CD4-positive, alpha-beta T cell (primary cell): ENCODE measurements around the gene CALCOCO1. TPM values are rescaled to one million over a fixed set of nuclear protein-coding genes. Genes with fewer than 3 reads are reported as not detected.

Experiments
- ATAC-seq: fragments of 200-7000 bp; cut with Tn5 transposase; one replicate; pipeline ENCODE4 v1.10.0; 2022; ENCODE audit warnings: mild to moderate bottlenecking; ENCODE audit not compliant: poor library complexity
- CTCF ChIA-PET: fragments of 350-600 bp; sonication (Branson Sonifier 250); formaldehyde crosslinking; loops from one replicate; lab custom pipeline; 2021; ENCODE audit warnings: antibody characterized with exemption, inconsistent platforms; lab: Charles Lee
- POLR2A ChIA-PET: fragments of 350-600 bp; sonication (Branson Sonifier 250); formaldehyde crosslinking; loops from one replicate; lab custom pipeline; 2021; ENCODE audit warnings: antibody characterized with exemption, inconsistent platforms; lab: Charles Lee
- DNase-seq, 14 experiments: peaks; one replicate each; pipeline ENCODE4 v3.0.0-alpha.2; 2013 to 2020; ENCODE audit warnings: mixed read lengths in 2 of 14
- H3K27ac ChIP-seq, 2 donors: one replicate each; pipeline versions ENCODE4 v1.5.1 to v1.7.0; 2013; ENCODE audit warnings: low read length in 2 of 2, low read depth in 1 of 2, mild to moderate bottlenecking in 1 of 2
- H3K27me3 ChIP-seq, 2 experiments: 1 replicate in 1 of 2; 2 replicates in 1 of 2; pipeline versions ENCODE4 v1.6.1 to v1.7.0; 2013; ENCODE audit warnings: low read length in 2 of 2, control low read depth in 1 of 2, mild to moderate bottlenecking in 1 of 2, moderate library complexity in 1 of 2; ENCODE audit not compliant: insufficient read depth in 2 of 2, control insufficient read depth in 1 of 2
- H3K36me3 ChIP-seq: one replicate; pipeline ENCODE4 v1.6.1; 2013; ENCODE audit warnings: low read length, control low read depth; ENCODE audit not compliant: insufficient read depth
- H3K4me1 ChIP-seq: one replicate; pipeline ENCODE4 v1.6.1; 2013; ENCODE audit warnings: low read length, control low read depth; ENCODE audit not compliant: insufficient read depth
- H3K4me3 ChIP-seq: one replicate; pipeline ENCODE4 v1.5.1; 2013; ENCODE audit warnings: mild to moderate bottlenecking, low read length, moderate library complexity
- H3K9me3 ChIP-seq, 2 experiments: 1 replicate in 1 of 2; 2 replicates in 1 of 2; pipeline versions ENCODE4 v1.6.1 to v1.7.0; 2013; ENCODE audit warnings: low read length in 2 of 2, mild to moderate bottlenecking in 2 of 2, control low read depth in 1 of 2, moderate library complexity in 1 of 2; ENCODE audit not compliant: control insufficient read depth in 1 of 2, insufficient read depth in 1 of 2
- H3K27ac Mint-ChIP-seq: one replicate; pipeline ENCODE4 v1.8.0; 2020; ENCODE audit warnings: mixed read lengths
- H3K27me3 Mint-ChIP-seq: one replicate; pipeline ENCODE4 v1.8.0; 2021; ENCODE audit warnings: mixed read lengths
- H3K36me3 Mint-ChIP-seq: one replicate; pipeline ENCODE4 v1.8.0; 2021; ENCODE audit warnings: low read depth, mixed read lengths
- H3K4me1 Mint-ChIP-seq: one replicate; pipeline ENCODE4 v1.8.0; 2021; ENCODE audit warnings: low read depth, mixed read lengths
- H3K4me3 Mint-ChIP-seq: one replicate; pipeline ENCODE4 v1.8.0; 2020; ENCODE audit warnings: mild to moderate bottlenecking, mixed read lengths
- H3K9me3 Mint-ChIP-seq: one replicate; pipeline ENCODE4 v1.8.0; 2020; ENCODE audit warnings: mixed read lengths
- CTCF ChIP-seq: fragments of 200-600 bp; IDR thresholded peaks from one replicate; pipeline ENCODE4 v1.8.0; 2022; ENCODE audit warnings: antibody characterized with exemption, mild to moderate bottlenecking
- intact Hi-C, 2 experiments: fragments of 100-400 bp; cut with DNase I in 1 of 2; cut with micrococcal nuclease in 1 of 2; formaldehyde crosslinking; loops; one replicate each; pipeline versions ENCODE4 v1.15.1 to v1.9.0; 2023 to 2025; cut with DNase I, micrococcal nuclease
- total RNA-seq, 174 experiments: library from RNA in 2 of 174; stranded (reverse) in 2 of 174; gene quantifications; one replicate each; pipeline ENCODE4 v1.2.3 and lab custom pipeline; 2021 to 2026

CALCOCO1 gene
- total RNA-seq, 2 experiments from 2014 or later = 66.8 to 69.3 TPM

- ATAC-seq = no peak
- TF ChIP-seq CTCF = no peak
- Mint-ChIP-seq H3K27me3 (peaks cover 20% of the 10 kb centered on the region), H3K36me3 (no peaks in the 10 kb centered on the region), H3K9me3 (no peaks in the 10 kb centered on the region), H3K27ac (no peak overlapping the region), H3K4me1 (peaks cover 23% of the 10 kb centered on the region), H3K4me3 (no peak overlapping the region)
- DNase-seq = no peak
- H3K36me3 ChIP-seq = no peaks in the 10 kb centered on the region
- intact Hi-C loops = no loop called here
- H3K9me3 ChIP-seq = no peaks in the 10 kb centered on the region
- no peak overlapping the region for H3K27ac ChIP-seq
- peaks cover 33% of the 10 kb centered on the region for H3K4me1 ChIP-seq
- H3K4me3 ChIP-seq = no peak overlapping the region
- ChIA-PET CTCF (interaction anchor here (3.7 kb wide), 1 partner anchor 9 kb away, joined by 46 read pairs; no protein-coding TSS in a partner anchor), POLR2A (interaction anchor here (1.7 kb wide), 1 partner anchor 11 kb away, joined by 4 read pairs; no protein-coding TSS in a partner anchor)
- H3K27me3 ChIP-seq = peaks cover 39 to 44% of the 10 kb centered on the region in 2 experiments
Observed at GRCh38 chr12:53754188-53754585, 26.9 kb upstream of the CALCOCO1 start.

GRCh38 chr12:53752621-53753020 lies 25.4 kb upstream of the CALCOCO1 start:
- no peaks in the 10 kb centered on the region for H3K9me3 ChIP-seq
- ATAC-seq (no peak), DNase-seq (no peak)
- Mint-ChIP-seq H3K27ac (no peak overlapping the region), H3K4me3 (no peak overlapping the region), H3K4me1 (peaks cover 18% of the 10 kb centered on the region), H3K36me3 (no peaks in the 10 kb centered on the region), H3K9me3 (no peaks in the 10 kb centered on the region), H3K27me3 (peaks cover 5% of the 10 kb centered on the region)
- no peaks in the 10 kb centered on the region for H3K36me3 ChIP-seq
- POLR2A ChIA-PET = interaction anchor here (1.0 to 1.7 kb wide), 2 partner anchors 9 to 26 kb away, joined by 3 to 4 read pairs; partner anchors contain the start of gene CALCOCO1
- intact Hi-C loops = no loop called here
- H3K27ac ChIP-seq = no peak overlapping the region
- H3K4me1 ChIP-seq = peaks cover 39% of the 10 kb centered on the region
- no peak for TF ChIP-seq CTCF
- H3K27me3 ChIP-seq = peaks cover 36 to 39% of the 10 kb centered on the region in 2 experiments
- H3K4me3 ChIP-seq = no peak overlapping the region
- CTCF ChIA-PET = interaction anchor here (1.4 kb wide), 1 partner anchor 77 kb away, joined by 3 read pairs; the partner anchor contains the start of gene ATP5MC2

- ChIA-PET CTCF (interaction anchor here (1.4 kb wide), 1 partner anchor 76 kb away, joined by 3 read pairs; the partner anchor contains the start of gene ATP5MC2), POLR2A (no interaction called here)
- no peaks in the 10 kb centered on the region for H3K9me3 Mint-ChIP-seq
- DNase-seq (peak in 1 of 14 experiments; percentile 15), ATAC-seq (no peak)
- H3K9me3 ChIP-seq = no peaks in the 10 kb centered on the region
- H3K36me3 ChIP-seq = no peaks in the 10 kb centered on the region
- H3K36me3 Mint-ChIP-seq = no peaks in the 10 kb centered on the region
- no peak for TF ChIP-seq CTCF
- H3K4me1 Mint-ChIP-seq = peaks cover 16% of the 10 kb centered on the region
- H3K4me3 Mint-ChIP-seq = no peak overlapping the region
- peaks cover 39% of the 10 kb centered on the region for H3K4me1 ChIP-seq
- H3K27ac ChIP-seq = no peak overlapping the region
- peak overlapping the region; percentile 52 for H3K4me3 ChIP-seq
- intact Hi-C loops = no loop called here
- H3K27me3 ChIP-seq = peaks cover 34 to 43% of the 10 kb centered on the region in 2 experiments
- peaks cover 3% of the 10 kb centered on the region for H3K27me3 Mint-ChIP-seq
- no peak overlapping the region for H3K27ac Mint-ChIP-seq
Observed at GRCh38 chr12:53752192-53752601, 24.9 kb upstream of the CALCOCO1 start.
